Loucy (cell line): ENCODE measurements around the gene PKD2L2.
"Not testable (repeated sequence)": the region's sequence is repeated elsewhere in the genome, so short reads cannot be mapped to it uniquely, and the experiment has no call there.

Experiments
- H2AFZ ChIP-seq: fragments of 200-600 bp; sonication (generic); 2 replicates; pipeline ENCODE4 v1.6.0; 2016; ENCODE audit warnings: antibody characterized with exemption, mild to moderate bottlenecking, low read length, moderate library complexity
- H3F3A ChIP-seq: fragments of 200-600 bp; 2 replicates; pipeline ENCODE4 v1.6.0; 2016; ENCODE audit warnings: antibody characterized with exemption, low read depth, mild to moderate bottlenecking
- H3K27me3 ChIP-seq: fragments of 200-600 bp; sonication (generic); 2 replicates; pipeline ENCODE4 v1.6.1; 2014; ENCODE audit warnings: low read length, mild to moderate bottlenecking; ENCODE audit not compliant: insufficient read depth, poor library complexity, severe bottlenecking
- H3K36me3 ChIP-seq: fragments of 200-600 bp; sonication (generic); 2 replicates; pipeline ENCODE4 v1.6.1; 2016; ENCODE audit warnings: low read length; ENCODE audit not compliant: insufficient read depth
- H3K4me1 ChIP-seq: fragments of 200-600 bp; sonication (generic); 2 replicates; pipeline ENCODE4 v1.5.1; 2014; ENCODE audit warnings: low read length, mild to moderate bottlenecking; ENCODE audit not compliant: insufficient read depth, poor library complexity, severe bottlenecking
- H3K4me2 ChIP-seq: fragments of 200-600 bp; sonication (generic); 2 replicates; pipeline ENCODE4 v1.6.0; 2014; ENCODE audit warnings: antibody characterized with exemption, low read length, low read depth, mild to moderate bottlenecking; ENCODE audit not compliant: poor library complexity, severe bottlenecking
- H3K4me3 ChIP-seq: fragments of 200-600 bp; sonication (generic); 2 replicates; pipeline ENCODE4 v1.5.1; 2014; ENCODE audit warnings: low read length, mild to moderate bottlenecking, mixed read lengths; ENCODE audit not compliant: poor library complexity, severe bottlenecking
- H3K79me2 ChIP-seq: fragments of 200-600 bp; sonication (generic); 2 replicates; pipeline ENCODE4 v1.6.1; 2014; ENCODE audit warnings: low read length; ENCODE audit not compliant: insufficient read depth
- H3K9ac ChIP-seq: fragments of 200-600 bp; sonication (generic); 2 replicates; pipeline ENCODE4 v1.6.0; 2014; ENCODE audit warnings: mild to moderate bottlenecking, low read depth, low read length, moderate library complexity; ENCODE audit not compliant: poor library complexity, severe bottlenecking
- H3K9me2 ChIP-seq: fragments of 200-600 bp; sonication (generic); replicated peaks from 2 replicates; pipeline ENCODE4 v1.6.1; 2016; ENCODE audit warnings: low read depth, low read length, mixed read lengths
- H3K9me3 ChIP-seq: fragments of 200-600 bp; sonication (generic); 2 replicates; pipeline ENCODE4 v1.6.1; 2014; ENCODE audit warnings: mild to moderate bottlenecking, antibody characterized with exemption, low read length, low read depth; ENCODE audit not compliant: insufficient read depth
- H4K20me1 ChIP-seq: fragments of 200-600 bp; sonication (generic); 2 replicates; pipeline ENCODE4 v1.6.0; 2014; ENCODE audit warnings: antibody characterized with exemption, low read length, mild to moderate bottlenecking; ENCODE audit not compliant: insufficient read depth, poor library complexity, severe bottlenecking
- CTCF ChIP-seq: fragments of 200-600 bp; sonication (generic); conservative IDR thresholded peaks from 2 replicates; pipeline ENCODE4 v1.5.1; 2014; ENCODE audit warnings: mild to moderate bottlenecking, antibody characterized with exemption, low read length
- EZH2phosphoT487 ChIP-seq: fragments of 200-600 bp; IDR thresholded peaks from 2 replicates; pipeline ENCODE4 v1.6.1; 2018; ENCODE audit warnings: antibody characterized with exemption, mild to moderate bottlenecking, moderate library complexity, borderline replicate concordance

PKD2L2 gene

GRCh38 chr5:137939331-137939730, 50.1 kb downstream of the PKD2L2 start:
- Histone ChIP-seq H3K36me3 (peaks cover 73% of the 10 kb centered on the region), H3K79me2 (no peaks in the 10 kb centered on the region), H3F3A (no peaks in the 10 kb centered on the region), H3K4me3 (no peak overlapping the region), H3K4me2 (no peak overlapping the region), H4K20me1 (no peaks in the 10 kb centered on the region), H3K9me2 (no peaks in the 10 kb centered on the region), H2AFZ (no peak overlapping the region), H3K4me1 (no peaks in the 10 kb centered on the region), H3K27me3 (no peaks in the 10 kb centered on the region), H3K9me3 (no peaks in the 10 kb centered on the region), H3K9ac (no peak overlapping the region)
- TF ChIP-seq CTCF (no peak), EZH2phosphoT487 (no peak)

- not testable (repeated sequence) for H3K27me3 ChIP-seq, H3K79me2 ChIP-seq, H3K4me1 ChIP-seq, H3K4me2 ChIP-seq, H3K9me3 ChIP-seq, H3K9me2 ChIP-seq, H3K9ac ChIP-seq, H3K4me3 ChIP-seq, H4K20me1 ChIP-seq, H2AFZ ChIP-seq, H3F3A ChIP-seq
- peaks cover 98% of the 10 kb centered on the region for H3K36me3 ChIP-seq
Observed at GRCh38 chr5:137944280-137944679, 55.0 kb downstream of the PKD2L2 start.

GRCh38 chr5:137945825-137946224, 56.6 kb downstream of the PKD2L2 start:
- H3K4me3 ChIP-seq: no peak overlapping the region
- no peaks in the 10 kb centered on the region for H3F3A ChIP-seq
- H3K79me2 ChIP-seq: no peaks in the 10 kb centered on the region
- no peaks in the 10 kb centered on the region for H3K9me2 ChIP-seq
- no peak overlapping the region for H3K4me2 ChIP-seq
- no peaks in the 10 kb centered on the region for H3K27me3 ChIP-seq
- no peaks in the 10 kb centered on the region for H4K20me1 ChIP-seq
- no peak for TF ChIP-seq EZH2phosphoT487
- TF ChIP-seq CTCF: no peak
- H3K9ac ChIP-seq: no peak overlapping the region
- H3K36me3 ChIP-seq: peaks cover 98% of the 10 kb centered on the region
- H3K4me1 ChIP-seq: no peaks in the 10 kb centered on the region
- H3K9me3 ChIP-seq: no peaks in the 10 kb centered on the region
- no peak overlapping the region for H2AFZ ChIP-seq

- H3K4me3 ChIP-seq: no peak overlapping the region
- no peaks in the 10 kb centered on the region for H3K9me3 ChIP-seq
- H3K4me2 ChIP-seq: no peak overlapping the region
- H3K27me3 ChIP-seq: no peaks in the 10 kb centered on the region
- no peak overlapping the region for H3K9ac ChIP-seq
- H3K79me2 ChIP-seq: no peaks in the 10 kb centered on the region
- H3F3A ChIP-seq: no peaks in the 10 kb centered on the region
- no peak for TF ChIP-seq EZH2phosphoT487
- TF ChIP-seq CTCF: no peak
- H3K4me1 ChIP-seq: no peaks in the 10 kb centered on the region
- H3K9me2 ChIP-seq: no peaks in the 10 kb centered on the region
- no peak overlapping the region for H2AFZ ChIP-seq
- peaks cover 88% of the 10 kb centered on the region for H3K36me3 ChIP-seq
- no peaks in the 10 kb centered on the region for H4K20me1 ChIP-seq
Observed at GRCh38 chr5:137954131-137954879, 65.0 kb downstream of the PKD2L2 start.
